Measurements from ENCODE around the gene RFLNA. TPM values are rescaled to one million over a fixed set of nuclear protein-coding genes. Genes with fewer than 3 reads are reported as not detected.

The RFLNA gene
- polyA plus RNA-seq, 1 donor (not counting 4 experiments of a cell fraction or from before 2014, with no cell fraction given): 1.1 TPM

DNA sequence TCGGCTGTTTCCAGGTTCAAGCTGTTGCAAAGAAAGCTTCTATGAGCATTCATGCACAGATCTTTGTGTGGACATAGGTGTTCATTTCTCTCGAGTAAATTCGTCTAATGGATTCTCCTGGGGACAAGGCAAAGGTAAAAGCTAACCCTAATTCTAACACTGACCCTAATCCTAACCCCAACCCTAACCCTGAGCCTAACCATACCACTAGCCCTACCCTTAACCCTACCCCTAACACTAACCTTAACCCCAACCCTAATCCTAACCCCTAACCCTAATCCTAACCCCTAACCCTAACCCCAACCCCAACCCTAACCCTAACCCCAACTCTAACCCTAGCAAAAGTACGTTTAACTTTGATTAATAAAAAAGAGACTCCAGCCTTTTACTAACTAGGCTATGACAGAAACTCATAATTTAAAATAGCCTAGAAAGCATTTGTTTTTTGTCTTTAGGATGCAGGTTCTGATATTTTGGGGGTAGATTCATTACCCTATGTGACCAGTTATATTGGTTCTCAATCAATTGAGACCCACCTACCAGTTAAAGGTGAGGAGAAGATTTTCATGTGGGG is 27.6 kb upstream of the RFLNA start:
- H3K36me3 ChIP-seq (ENCODE audit: control insufficient read depth in 2 of 2, extremely low read depth in 1 of 2, insufficient read depth in 2 of 2, low read length in 2 of 2): no peaks in the 10 kb centered on the region
- H3K9me3 ChIP-seq (ENCODE audit: control insufficient read depth, low read depth, low read length): no peaks in the 10 kb centered on the region
- H3K4me3 ChIP-seq (ENCODE audit: control insufficient read depth in 2 of 3, extremely low read depth in 1 of 3, insufficient read depth in 2 of 3, low read depth in 1 of 3, low read length in 3 of 3): no peak overlapping the region
- H4K20me1 ChIP-seq (ENCODE audit: control insufficient read depth, extremely low read depth, insufficient read depth, low read length): no peaks in the 10 kb centered on the region
- no peak overlapping the region for H3K27ac ChIP-seq (ENCODE audit: control insufficient read depth, insufficient read depth, low read length)
- H3K9me1 ChIP-seq (ENCODE audit: control insufficient read depth, extremely low read depth, insufficient read depth, low read length): no peaks in the 10 kb centered on the region
- peaks cover 5% of the 10 kb centered on the region for H3K27me3 ChIP-seq (ENCODE audit: control insufficient read depth, extremely low read depth, insufficient read depth, low read length)
- dilution Hi-C loops (cut with MboI; ENCODE audit: extremely low pct_ligation_motif_present, low sequenced_read_pairs): no loop called here
- DNase-seq (ENCODE audit: low read depth, low spot score): no peak
- no peak for FAIRE-seq
- no peak overlapping the region for H2AFZ ChIP-seq (ENCODE audit: control insufficient read depth, low read length)
- H3K9ac ChIP-seq (ENCODE audit: control insufficient read depth, extremely low read depth, insufficient read depth, low read length): no peak overlapping the region
- no peaks in the 10 kb centered on the region for H3K4me1 ChIP-seq (ENCODE audit: control insufficient read depth, extremely low read depth, insufficient read depth, low read length)
- no peaks in the 10 kb centered on the region for H3K79me2 ChIP-seq (ENCODE audit: control insufficient read depth, insufficient read depth, low read length)
- TF ChIP-seq, protein P1, sequence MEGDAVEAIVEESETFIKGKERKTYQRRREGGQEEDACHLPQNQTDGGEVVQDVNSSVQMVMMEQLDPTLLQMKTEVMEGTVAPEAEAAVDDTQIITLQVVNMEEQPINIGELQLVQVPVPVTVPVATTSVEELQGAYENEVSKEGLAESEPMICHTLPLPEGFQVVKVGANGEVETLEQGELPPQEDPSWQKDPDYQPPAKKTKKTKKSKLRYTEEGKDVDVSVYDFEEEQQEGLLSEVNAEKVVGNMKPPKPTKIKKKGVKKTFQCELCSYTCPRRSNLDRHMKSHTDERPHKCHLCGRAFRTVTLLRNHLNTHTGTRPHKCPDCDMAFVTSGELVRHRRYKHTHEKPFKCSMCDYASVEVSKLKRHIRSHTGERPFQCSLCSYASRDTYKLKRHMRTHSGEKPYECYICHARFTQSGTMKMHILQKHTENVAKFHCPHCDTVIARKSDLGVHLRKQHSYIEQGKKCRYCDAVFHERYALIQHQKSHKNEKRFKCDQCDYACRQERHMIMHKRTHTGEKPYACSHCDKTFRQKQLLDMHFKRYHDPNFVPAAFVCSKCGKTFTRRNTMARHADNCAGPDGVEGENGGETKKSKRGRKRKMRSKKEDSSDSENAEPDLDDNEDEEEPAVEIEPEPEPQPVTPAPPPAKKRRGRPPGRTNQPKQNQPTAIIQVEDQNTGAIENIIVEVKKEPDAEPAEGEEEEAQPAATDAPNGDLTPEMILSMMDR (optimal IDR thresholded peaks at IDR 0.05 in 1 of 3, IDR thresholded peaks at IDR 0.05 in 1 of 3, conservative IDR thresholded peaks at IDR 0.05 in 1 of 3; ENCODE audit: extremely low read depth in 1 of 3, insufficient read depth in 2 of 3, low read length in 3 of 3): no peak
- TF ChIP-seq EZH2 (IDR thresholded peaks at IDR 0.05; ENCODE audit: low read length): no peak
- H3K4me2 ChIP-seq (ENCODE audit: control insufficient read depth, extremely low read depth, insufficient read depth, low read depth, low read length): no peak overlapping the region

DNA sequence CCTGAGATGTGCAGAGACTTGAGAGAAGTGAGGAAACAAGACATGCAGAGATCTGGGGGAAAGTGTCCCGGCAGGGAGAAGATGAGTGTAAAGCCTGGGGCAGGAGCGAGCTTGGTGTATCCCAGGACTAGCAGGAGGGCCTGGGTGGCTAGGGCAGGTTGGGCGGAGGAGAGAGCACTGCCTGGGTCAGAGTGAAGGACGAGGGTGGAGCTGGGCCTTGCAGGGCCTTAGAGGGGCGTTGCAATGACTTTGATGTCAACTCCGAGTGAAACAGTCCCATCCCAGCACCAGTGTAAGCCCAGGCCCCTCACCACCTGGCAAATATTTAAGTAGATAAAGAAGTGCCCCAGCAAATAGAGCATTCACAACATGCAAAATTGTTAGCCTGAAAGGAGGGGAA is 24.2 kb upstream of the RFLNA start:
- H3K9ac ChIP-seq (ENCODE audit: control insufficient read depth, extremely low read depth, insufficient read depth, low read length): no peak overlapping the region
- H3K9me1 ChIP-seq (ENCODE audit: control insufficient read depth, extremely low read depth, insufficient read depth, low read length): no peaks in the 10 kb centered on the region
- peaks cover 6% of the 10 kb centered on the region for H3K4me1 ChIP-seq (ENCODE audit: control insufficient read depth, extremely low read depth, insufficient read depth, low read length)
- peaks cover 4% of the 10 kb centered on the region for H3K27me3 ChIP-seq (ENCODE audit: control insufficient read depth, extremely low read depth, insufficient read depth, low read length)
- H3K4me2 ChIP-seq (ENCODE audit: control insufficient read depth, extremely low read depth, insufficient read depth, low read depth, low read length): no peak overlapping the region
- H3K4me3 ChIP-seq (ENCODE audit: control insufficient read depth in 2 of 3, extremely low read depth in 1 of 3, insufficient read depth in 2 of 3, low read depth in 1 of 3, low read length in 3 of 3): no peak overlapping the region
- no peaks in the 10 kb centered on the region for H3K36me3 ChIP-seq (ENCODE audit: control insufficient read depth in 2 of 2, extremely low read depth in 1 of 2, insufficient read depth in 2 of 2, low read length in 2 of 2)
- no peak for TF ChIP-seq EZH2 (IDR thresholded peaks at IDR 0.05; ENCODE audit: low read length)
- TF ChIP-seq, protein P1 (optimal IDR thresholded peaks at IDR 0.05 in 1 of 3, IDR thresholded peaks at IDR 0.05 in 1 of 3, conservative IDR thresholded peaks at IDR 0.05 in 1 of 3; ENCODE audit: extremely low read depth in 1 of 3, insufficient read depth in 2 of 3, low read length in 3 of 3): no peak
- H3K27ac ChIP-seq (ENCODE audit: control insufficient read depth, insufficient read depth, low read length): no peak overlapping the region
- no peaks in the 10 kb centered on the region for H3K79me2 ChIP-seq (ENCODE audit: control insufficient read depth, insufficient read depth, low read length)
- no peak for FAIRE-seq
- H2AFZ ChIP-seq (ENCODE audit: control insufficient read depth, low read length): no peak overlapping the region
- dilution Hi-C loops (cut with MboI; ENCODE audit: extremely low pct_ligation_motif_present, low sequenced_read_pairs): no loop called here
- H4K20me1 ChIP-seq (ENCODE audit: control insufficient read depth, extremely low read depth, insufficient read depth, low read length): no peaks in the 10 kb centered on the region
- no peak for DNase-seq (ENCODE audit: low read depth, low spot score)
- H3K9me3 ChIP-seq (ENCODE audit: control insufficient read depth, low read depth, low read length): no peaks in the 10 kb centered on the region
